Endothelial cell of coronary artery (primary cell): ENCODE measurements around the gene DDX1. TPM values are rescaled to one million over a fixed set of nuclear protein-coding genes. Genes with fewer than 3 reads are reported as not detected.

Source experiments
- total RNA-seq: library from RNA; depleted of rRNA; stranded (reverse); fragments of >200 nt; gene quantifications from 2 replicates; pipeline ENCODE4 v1.2.3, GENCODE V29; 2014

The DDX1 gene
- total RNA-seq, result 88.6 and 90.9 TPM in 2 replicates

DNA sequence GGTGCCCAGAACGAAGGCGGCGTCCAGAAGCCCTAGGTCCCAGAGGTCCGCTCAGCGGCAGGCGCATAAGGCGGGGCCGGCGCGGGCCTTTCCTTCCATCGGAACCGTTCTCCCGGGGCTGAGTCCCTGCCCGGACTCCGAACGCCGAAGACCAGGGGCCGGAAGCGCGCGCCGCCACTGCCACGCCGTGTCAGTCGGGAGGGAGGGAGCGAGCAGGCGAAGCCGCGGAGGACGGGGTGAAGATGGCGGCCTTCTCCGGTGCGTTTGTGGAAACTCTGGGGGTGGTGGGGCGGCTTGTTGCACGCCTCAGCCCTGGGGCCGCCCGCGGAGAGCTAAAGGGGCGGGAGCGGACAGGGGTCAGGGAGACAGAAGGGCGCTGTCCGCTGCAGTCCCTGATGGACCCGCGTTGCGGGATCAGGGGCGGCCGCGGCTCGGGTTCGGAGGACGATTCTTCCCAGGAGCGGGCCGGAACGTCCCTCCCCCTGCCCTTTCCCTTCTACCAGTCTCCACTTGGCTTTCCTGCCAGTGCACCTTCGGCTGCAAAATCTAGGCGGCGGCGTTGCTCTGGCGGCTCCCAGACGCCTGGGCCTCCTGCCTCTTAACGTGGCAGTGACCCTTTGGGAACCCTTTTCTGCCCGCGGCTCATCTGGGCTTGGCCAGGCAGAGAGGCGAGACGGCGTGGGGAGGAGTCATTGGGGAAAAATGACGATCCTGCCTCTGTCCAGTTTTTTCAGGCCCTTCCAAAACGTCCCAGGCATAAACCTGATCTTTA, at the start of gene DDX1:
Gene DDX1 (plus strand): TSS at position 177 of the 772 bp plus-strand sequence. CDS start 66 bp downstream, at position 243.

DNA sequence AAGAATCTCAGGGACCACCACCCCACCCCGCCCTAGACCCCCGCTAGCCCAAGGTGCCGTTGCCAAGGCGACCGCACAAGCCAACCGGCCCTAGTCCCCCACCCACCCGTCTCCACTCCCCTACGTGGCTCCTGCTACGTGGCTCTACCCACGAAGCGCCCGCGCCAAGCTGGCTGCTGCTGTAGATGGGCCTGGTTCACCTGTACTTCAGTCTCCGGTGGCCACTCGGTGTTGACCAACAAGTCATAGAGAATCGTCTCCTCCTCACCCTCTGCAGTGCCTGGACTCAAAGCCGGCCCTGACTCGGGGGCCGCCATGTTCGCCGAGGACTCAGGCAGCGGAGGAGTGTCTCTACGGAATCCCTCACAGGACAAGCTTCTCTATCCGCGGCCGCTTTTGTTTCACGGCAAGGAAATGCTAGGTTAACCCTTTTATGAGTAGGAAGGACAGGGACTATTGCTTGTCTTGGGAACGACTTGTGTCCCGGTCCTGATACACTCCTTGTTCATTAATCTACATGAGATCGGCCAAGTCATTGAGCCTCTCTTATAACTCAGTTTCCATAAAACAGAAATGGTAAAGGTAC, 30.6 kb upstream of the DDX1 start, which contains the start of gene NBAS:
Gene NBAS (minus strand): TSS at position 347 of the 586 bp plus-strand sequence. CDS start 30 bp downstream, at position 317.

Other genes starting within 250 kb of the DDX1 start
- 97.2 and 100 TPM in 2 replicates for gene NBAS, start 30.5 kb upstream of the DDX1 start, total RNA-seq